22Rv1 (cell line): ENCODE data around the gene CRYBG1.

Source experiments
- H3K27ac ChIP-seq: fragments of 450-650 bp; 2 replicates; pipeline ENCODE4 v1.5.1; 2017
- CTCF ChIP-seq: fragments of 450-650 bp; IDR thresholded peaks from 2 replicates; pipeline ENCODE4 v1.5.1; 2017; ENCODE audit warnings: mild to moderate bottlenecking
- ZFX ChIP-seq: fragments of 450-650 bp; IDR thresholded peaks from 2 replicates; pipeline ENCODE4 v1.6.1; 2017; ENCODE audit warnings: antibody characterized with exemption, borderline replicate concordance

Gene CRYBG1

GRCh38 chr6:106530502-106530901 is 170.0 kb downstream of the CRYBG1 start:
- H3K27ac ChIP-seq, result no peak overlapping the region
- TF ChIP-seq ZFX (no peak), CTCF (no peak)

GRCh38 chr6:106533054-106533453 is 172.5 kb downstream of the CRYBG1 start:
- no peak overlapping the region for H3K27ac ChIP-seq
- TF ChIP-seq ZFX (no peak), CTCF (no peak)

- TF ChIP-seq ZFX (no peak), CTCF (no peak)
- no peak overlapping the region for H3K27ac ChIP-seq
These were observed 173.5 kb downstream of the CRYBG1 start for GRCh38 chr6:106534004-106534403.

- TF ChIP-seq CTCF, result no peak
- TF ChIP-seq ZFX, result no peak
These were observed 174.1 kb downstream of the CRYBG1 start for GRCh38 chr6:106534564-106534982.

GRCh38 chr6:106535012-106535411 is 174.5 kb downstream of the CRYBG1 start:
- no peak for TF ChIP-seq ZFX
- no peak for TF ChIP-seq CTCF

More at GRCh38 chr6:106534564-106534982, 174.1 kb downstream of the CRYBG1 start:
- no peak overlapping the region for H3K27ac ChIP-seq

GRCh38 chr6:106536357-106536756 is 175.8 kb downstream of the CRYBG1 start:
- no peak overlapping the region for H3K27ac ChIP-seq
- TF ChIP-seq ZFX (no peak), CTCF (no peak)

More at GRCh38 chr6:106535012-106535411, 174.5 kb downstream of the CRYBG1 start:
- H3K27ac ChIP-seq, result no peak overlapping the region

- TF ChIP-seq CTCF, result no peak
- TF ChIP-seq ZFX, result no peak
- H3K27ac ChIP-seq, result no peak overlapping the region
These were observed 176.3 kb downstream of the CRYBG1 start for GRCh38 chr6:106536851-106537250.
